Ascending aorta (tissue), 2 donors: ENCODE measurements around the gene WBP2. TPM values are rescaled to one million over a fixed set of nuclear protein-coding genes. Genes with fewer than 3 reads are reported as not detected.
"Not testable (repeated sequence)": the region's sequence is repeated elsewhere in the genome, so short reads cannot be mapped to it uniquely, and the experiment has no call there.

ENCODE experiments used
- DNase-seq, 2 donors: peaks; one replicate each; pipeline ENCODE4 v3.0.0-alpha.2; 2019; ENCODE audit warnings: low spot score in 2 of 2
- H3K27ac ChIP-seq, 2 donors: fragments of 200-600 bp; sonication (generic); one replicate each; pipeline ENCODE4 v1.5.1; 2016 to 2017; ENCODE audit warnings: mild to moderate bottlenecking in 1 of 2
- H3K27me3 ChIP-seq: fragments of 200-600 bp; sonication (generic); one replicate; pipeline ENCODE4 v1.5.1; 2017
- H3K36me3 ChIP-seq, 2 donors: fragments of 200-600 bp; sonication (generic); one replicate each; pipeline ENCODE4 v1.5.1; 2016
- H3K4me1 ChIP-seq, 2 donors: fragments of 200-600 bp; sonication (generic); one replicate each; pipeline ENCODE4 v1.5.1; 2016 to 2017; ENCODE audit warnings: mild to moderate bottlenecking in 1 of 2
- H3K4me3 ChIP-seq, 2 donors: fragments of 200-600 bp; sonication (generic); one replicate each; pipeline ENCODE4 v1.5.1; 2016 to 2017; ENCODE audit warnings: mild to moderate bottlenecking in 1 of 2
- H3K9me3 ChIP-seq, 2 donors: fragments of 200-600 bp; sonication (generic); one replicate each; pipeline ENCODE4 v1.5.1; 2016
- CTCF ChIP-seq, 3 experiments: fragments of 200-600 bp in 2 of 3; fragments of 450-650 bp in 1 of 3; sonication (generic) in 2 of 3; IDR thresholded peaks; one replicate each; pipeline ENCODE4 v1.5.1; 2016 to 2019; ENCODE audit warnings: antibody characterized with exemption in 3 of 3, mild to moderate bottlenecking in 1 of 3, moderate library complexity in 1 of 3
- intact Hi-C: fragments of 100-400 bp; cut with DNase I; formaldehyde crosslinking; loops from one replicate; pipeline ENCODE4 v1.15.1; 2023
- total RNA-seq: library from RNA; depleted of rRNA; stranded (reverse); fragments of >200 nt; gene quantifications from one replicate; pipeline ENCODE4 v1.1.0, GENCODE V29; 2016

The WBP2 gene
- total RNA-seq, 1 donor from 2014 or later, result 50.7 TPM

DNA sequence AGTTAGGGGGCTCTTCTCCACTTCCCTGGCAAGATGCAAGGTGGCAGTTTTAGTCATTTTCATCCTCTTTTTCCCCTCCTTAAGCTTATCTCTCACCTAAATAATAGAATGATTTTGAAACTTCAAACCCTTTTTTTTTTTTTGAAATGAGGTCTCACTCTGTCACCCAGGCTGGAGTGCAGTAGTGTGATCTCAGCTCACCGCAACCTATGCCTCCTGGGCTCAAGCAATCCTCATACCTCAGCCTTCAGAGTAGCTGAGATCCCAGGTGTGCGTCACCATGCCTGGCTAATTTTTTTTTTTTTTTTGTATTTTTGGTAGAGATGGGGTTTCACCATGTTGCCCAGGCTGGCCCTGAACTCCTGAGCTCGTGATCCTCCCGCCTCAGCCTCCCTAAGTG, 9.8 kb upstream of the WBP2 start:
- H3K36me3 ChIP-seq, H3K9me3 ChIP-seq, intact Hi-C loops, H3K4me3 ChIP-seq, H3K27me3 ChIP-seq, DNase-seq: not testable (repeated sequence)
- H3K27ac ChIP-seq, result peak overlapping the region; percentile 45 to 52
- peaks cover 6 to 20% of the 10 kb centered on the region in 2 donors for H3K4me1 ChIP-seq

DNA sequence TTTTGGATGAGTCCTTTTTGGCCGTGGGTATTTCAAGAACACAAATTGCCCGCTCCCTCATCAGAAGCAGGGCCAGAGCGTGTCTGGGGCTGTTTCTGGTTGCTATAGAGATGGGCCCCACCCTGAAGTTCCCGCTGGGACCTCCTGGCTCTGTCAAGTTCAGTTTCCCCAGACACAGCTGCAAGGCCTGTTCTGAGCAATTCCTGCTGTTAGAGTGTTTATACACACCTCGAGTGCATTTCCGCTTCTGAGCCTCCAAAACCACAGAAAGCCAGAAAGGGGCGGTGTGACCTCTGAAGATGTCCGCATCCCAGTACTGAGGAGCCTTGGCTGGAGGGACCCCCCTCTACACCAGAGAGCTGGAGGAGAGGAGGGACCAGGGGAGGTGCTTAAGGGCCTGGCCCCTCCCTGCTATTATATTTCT, 9.3 kb upstream of the WBP2 start:
- H3K9me3 ChIP-seq, result no peaks in the 10 kb centered on the region
- intact Hi-C loops, result no loop called here
- no peak for TF ChIP-seq CTCF (IDR thresholded peaks at IDR 0.05)
- no peak overlapping the region for H3K4me3 ChIP-seq
- peak overlapping the region; percentile 45 to 52 for H3K27ac ChIP-seq
- no peaks in the 10 kb centered on the region for H3K36me3 ChIP-seq
- no peak for DNase-seq
- no peaks in the 10 kb centered on the region for H3K27me3 ChIP-seq
- H3K4me1 ChIP-seq, result peaks cover 4 to 16% of the 10 kb centered on the region in 2 donors

DNA sequence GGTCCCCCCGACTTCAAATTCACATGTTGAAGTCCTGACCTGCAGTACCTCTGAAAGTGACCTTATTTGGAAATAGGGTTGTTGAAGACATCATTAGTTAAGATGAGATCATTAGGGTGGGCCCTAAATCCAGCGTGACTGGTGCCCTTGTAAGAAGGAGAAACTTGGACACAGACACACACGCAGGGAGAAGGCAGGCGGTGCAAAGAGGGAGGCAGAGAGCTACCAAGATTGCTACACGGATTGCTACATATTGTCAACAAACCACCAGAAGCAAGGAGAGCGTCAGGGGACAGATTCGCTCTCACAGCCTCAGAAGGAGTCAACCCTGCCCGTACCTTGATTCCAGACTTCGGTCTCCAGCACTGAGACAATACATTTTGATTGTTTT, 6.8 kb upstream of the WBP2 start:
- no peaks in the 10 kb centered on the region for H3K9me3 ChIP-seq
- H3K27ac ChIP-seq, result peak overlapping the region; percentile 23 to 42
- H3K4me1 ChIP-seq, result peaks cover 0 to 6% of the 10 kb centered on the region in 2 donors
- H3K36me3 ChIP-seq, result no peaks in the 10 kb centered on the region
- no peak for DNase-seq
- no peak overlapping the region for H3K4me3 ChIP-seq
- H3K27me3 ChIP-seq, result no peaks in the 10 kb centered on the region
- intact Hi-C loops, result no loop called here
- TF ChIP-seq CTCF (IDR thresholded peaks at IDR 0.05), result no peak

- H3K9me3 ChIP-seq, H3K4me3 ChIP-seq, H3K36me3 ChIP-seq, DNase-seq, intact Hi-C loops, H3K27me3 ChIP-seq: not testable (repeated sequence)
- Histone ChIP-seq H3K27ac (peak overlapping the region in 1 of 2 donors; percentile 26), H3K4me1 (peaks cover 0 to 11% of the 10 kb centered on the region in 2 donors)
Measured at GRCh38 chr17:75859358-75859757, 4.2 kb upstream of the WBP2 start.

DNA sequence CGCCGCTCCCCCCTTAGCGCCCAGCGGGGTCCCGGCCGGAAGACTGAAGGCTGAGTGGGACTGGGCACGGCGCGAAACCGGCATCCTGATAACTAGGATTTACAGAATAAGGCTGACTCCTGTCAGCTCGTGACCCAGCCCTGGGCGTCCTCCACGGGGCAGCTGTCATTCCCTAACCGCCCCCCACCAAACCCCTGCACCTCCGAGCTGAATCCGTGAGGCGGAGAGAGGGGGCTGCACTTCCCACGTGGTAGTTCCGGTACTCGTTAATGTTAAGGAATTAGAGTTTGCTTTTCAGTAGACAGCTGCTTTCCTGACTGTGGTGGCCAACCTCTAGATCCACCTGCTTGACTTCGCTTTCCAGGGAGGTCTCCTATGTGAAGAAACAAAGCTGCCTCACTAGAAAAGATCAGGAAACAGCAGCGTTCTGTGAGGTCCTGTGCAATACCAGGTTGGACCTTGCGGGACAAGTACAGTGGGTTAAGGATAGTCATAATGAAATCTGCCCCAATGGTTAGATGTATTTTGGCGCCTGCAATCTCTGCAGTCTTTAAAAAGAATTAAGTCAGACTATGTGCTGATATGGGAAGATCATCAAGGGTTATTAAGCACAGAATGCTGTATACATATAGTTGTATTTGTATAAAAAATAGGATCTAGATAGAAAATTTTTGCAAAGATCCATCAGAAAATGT, 1.1 kb upstream of the WBP2 start:
- Histone ChIP-seq H3K27ac (peak overlapping the region; percentile 95 to 98), H3K36me3 (peaks cover 9 to 10% of the 10 kb centered on the region in 2 donors), H3K27me3 (no peaks in the 10 kb centered on the region), H3K4me3 (peak overlapping the region; percentile 56 to 87), H3K9me3 (no peaks in the 10 kb centered on the region), H3K4me1 (peaks cover 3 to 17% of the 10 kb centered on the region in 2 donors)
- intact Hi-C loops, result no loop called here
- no peak for TF ChIP-seq CTCF (IDR thresholded peaks at IDR 0.05)
- no peak for DNase-seq

- Histone ChIP-seq H3K4me3 (peak overlapping the region; percentile 56 to 87), H3K27me3 (no peaks in the 10 kb centered on the region), H3K4me1 (peaks cover 3 to 17% of the 10 kb centered on the region in 2 donors), H3K36me3 (peaks cover 22 to 23% of the 10 kb centered on the region in 2 donors), H3K9me3 (no peaks in the 10 kb centered on the region), H3K27ac (peak overlapping the region; percentile 95 to 97)
- intact Hi-C loops, result loop anchor here (1.0 to 2.0 kb wide), 4 partner anchors 17 to 70 kb away; partner anchors contain the start of genes TRIM65 and UNK
- no peak for DNase-seq
- TF ChIP-seq CTCF (IDR thresholded peaks at IDR 0.05), result peak in 1 of 3 experiments; percentile 21
Measured at GRCh38 chr17:75854881-75855309, 240 bp downstream of the WBP2 start.
